ENCODE results near the gene RHOA.

DNA sequence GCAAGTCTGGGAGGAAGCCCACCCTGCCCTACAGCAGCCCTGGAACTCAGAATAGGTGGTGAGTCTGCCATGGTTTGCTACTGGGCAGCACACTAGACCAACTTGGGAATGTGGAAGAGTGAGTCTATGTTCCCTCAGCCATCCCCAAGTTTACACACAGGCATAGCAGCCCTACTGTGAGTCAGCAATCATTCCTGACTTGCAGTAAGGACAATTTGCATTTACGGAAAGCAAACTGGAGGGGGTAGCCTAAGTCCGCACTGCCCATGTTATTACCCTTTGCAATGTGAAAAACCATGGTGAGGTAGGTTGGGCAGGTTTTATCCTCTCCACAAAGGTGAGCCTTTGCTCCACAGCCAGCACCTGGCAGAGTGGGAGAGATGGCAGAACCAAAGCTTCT lies 5.1 kb upstream of the RHOA start:
- TF ChIP-seq FOS (IDR thresholded peaks at IDR 0.05; ENCODE audit: low read depth, low read length) (no peak), BHLHE40 (IDR thresholded peaks at IDR 0.05; ENCODE audit: low read depth, low read length) (no peak), POLR2A (IDR thresholded peaks at IDR 0.05; ENCODE audit: low read depth, low read length) (no peak), CHD1 (IDR thresholded peaks at IDR 0.05; ENCODE audit: low read depth, low read length) (no peak)
- TF ChIP-seq, protein P1, sequence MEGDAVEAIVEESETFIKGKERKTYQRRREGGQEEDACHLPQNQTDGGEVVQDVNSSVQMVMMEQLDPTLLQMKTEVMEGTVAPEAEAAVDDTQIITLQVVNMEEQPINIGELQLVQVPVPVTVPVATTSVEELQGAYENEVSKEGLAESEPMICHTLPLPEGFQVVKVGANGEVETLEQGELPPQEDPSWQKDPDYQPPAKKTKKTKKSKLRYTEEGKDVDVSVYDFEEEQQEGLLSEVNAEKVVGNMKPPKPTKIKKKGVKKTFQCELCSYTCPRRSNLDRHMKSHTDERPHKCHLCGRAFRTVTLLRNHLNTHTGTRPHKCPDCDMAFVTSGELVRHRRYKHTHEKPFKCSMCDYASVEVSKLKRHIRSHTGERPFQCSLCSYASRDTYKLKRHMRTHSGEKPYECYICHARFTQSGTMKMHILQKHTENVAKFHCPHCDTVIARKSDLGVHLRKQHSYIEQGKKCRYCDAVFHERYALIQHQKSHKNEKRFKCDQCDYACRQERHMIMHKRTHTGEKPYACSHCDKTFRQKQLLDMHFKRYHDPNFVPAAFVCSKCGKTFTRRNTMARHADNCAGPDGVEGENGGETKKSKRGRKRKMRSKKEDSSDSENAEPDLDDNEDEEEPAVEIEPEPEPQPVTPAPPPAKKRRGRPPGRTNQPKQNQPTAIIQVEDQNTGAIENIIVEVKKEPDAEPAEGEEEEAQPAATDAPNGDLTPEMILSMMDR (conservative IDR thresholded peaks at IDR 0.05; ENCODE audit: low read depth, low read length) = no peak

All from IMR-90 (cell line).